GM18499 (cell line): ENCODE data around the gene CATSPER4.
"Not testable (repeated sequence)": the region's sequence is repeated elsewhere in the genome, so short reads cannot be mapped to it uniquely, and the experiment has no call there.

Experiments used
- ATAC-seq: cut with Tn5 transposase; IDR thresholded peaks from one replicate; pipeline ENCODE4 v1.9.1; 2021; ENCODE audit warnings: moderate number of reproducible peaks; ENCODE audit not compliant: insufficient read depth, unreplicated experiment

The CATSPER4 gene

DNA sequence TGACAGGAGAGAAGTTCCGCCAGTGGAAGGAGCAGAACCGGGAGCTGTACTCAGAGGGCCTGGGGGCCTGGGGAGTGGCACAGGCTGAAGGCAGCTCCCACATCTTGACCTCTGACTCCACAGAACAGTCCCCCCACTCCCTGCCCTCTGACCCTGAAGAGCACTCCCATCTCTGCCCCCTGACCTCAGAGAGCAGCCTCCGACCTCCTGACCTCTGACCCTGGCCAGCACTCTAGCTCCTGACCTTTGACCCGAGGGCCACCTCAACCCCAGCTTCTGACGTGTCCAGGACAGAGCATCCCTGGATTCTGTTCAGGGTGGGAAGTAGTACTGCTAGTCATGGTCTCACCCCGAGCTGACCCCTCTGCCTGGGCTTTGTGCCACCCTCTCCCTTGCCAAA is 1.1 kb upstream of the CATSPER4 start:
- ATAC-seq = no peak

DNA sequence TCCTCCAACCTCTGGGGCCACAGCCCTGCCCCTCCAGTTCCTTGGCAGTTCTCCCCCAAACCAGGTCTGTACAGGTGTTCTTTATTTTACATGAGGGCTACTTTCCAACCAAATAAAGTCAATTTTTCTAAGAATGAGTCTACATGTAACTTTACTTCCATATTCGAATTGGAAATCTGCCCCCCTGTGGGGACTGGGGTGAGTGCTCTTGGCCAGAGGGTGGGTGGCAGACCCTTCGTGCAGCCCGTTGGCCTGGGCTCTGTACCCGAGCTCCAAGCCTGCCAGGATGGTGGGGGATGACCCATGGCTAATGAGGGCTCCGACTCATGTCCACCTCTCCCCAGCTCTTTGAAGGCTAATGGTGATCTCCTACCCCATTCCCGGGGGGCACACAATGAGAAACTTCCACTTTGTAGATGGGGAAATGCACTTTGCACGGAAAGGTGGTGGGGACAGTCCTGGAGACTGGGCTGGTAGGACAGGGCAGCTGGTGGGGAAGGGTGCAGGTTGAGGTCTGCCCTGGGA is 589 bp upstream of the CATSPER4 start:
- no peak for ATAC-seq

DNA sequence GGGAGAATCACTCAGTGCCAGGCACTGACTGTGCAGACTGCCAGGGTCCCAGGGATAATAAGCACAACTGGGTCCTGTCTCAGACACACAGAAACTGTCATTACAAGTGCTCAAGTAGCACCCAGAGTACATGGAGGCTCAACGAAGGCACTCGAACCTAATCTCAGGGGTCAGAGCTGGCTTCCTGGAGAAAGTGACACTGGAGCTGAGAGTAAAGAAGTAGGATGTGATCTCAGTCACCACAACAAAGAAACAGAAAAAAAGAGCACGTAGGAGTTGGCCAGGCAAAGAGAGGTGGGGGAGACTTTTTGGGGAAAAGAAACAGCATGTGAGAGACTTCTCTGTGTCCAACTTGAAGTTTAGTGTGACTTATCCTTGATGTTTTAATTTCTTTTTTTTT is 1.3 kb downstream of the CATSPER4 start:
- no peak for ATAC-seq

DNA sequence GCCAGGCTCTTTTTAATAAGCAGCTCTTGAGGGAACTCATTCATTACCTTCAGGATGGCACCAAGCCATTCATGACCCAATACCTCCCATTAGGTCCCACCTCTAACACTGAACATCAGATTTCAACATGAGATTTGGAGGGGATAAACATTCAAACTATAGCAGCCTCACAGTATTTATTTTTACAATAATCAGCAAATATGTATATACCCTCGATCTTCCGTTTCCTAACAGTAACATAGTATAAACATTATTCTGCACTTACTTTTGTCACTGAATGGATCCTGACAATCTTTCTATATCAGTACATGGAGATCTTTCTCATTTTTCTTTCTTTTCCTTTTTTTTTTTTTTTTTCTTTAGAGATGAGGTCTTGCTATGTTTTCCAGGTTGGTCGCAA is 5.4 kb downstream of the CATSPER4 start:
- ATAC-seq = no peak

DNA sequence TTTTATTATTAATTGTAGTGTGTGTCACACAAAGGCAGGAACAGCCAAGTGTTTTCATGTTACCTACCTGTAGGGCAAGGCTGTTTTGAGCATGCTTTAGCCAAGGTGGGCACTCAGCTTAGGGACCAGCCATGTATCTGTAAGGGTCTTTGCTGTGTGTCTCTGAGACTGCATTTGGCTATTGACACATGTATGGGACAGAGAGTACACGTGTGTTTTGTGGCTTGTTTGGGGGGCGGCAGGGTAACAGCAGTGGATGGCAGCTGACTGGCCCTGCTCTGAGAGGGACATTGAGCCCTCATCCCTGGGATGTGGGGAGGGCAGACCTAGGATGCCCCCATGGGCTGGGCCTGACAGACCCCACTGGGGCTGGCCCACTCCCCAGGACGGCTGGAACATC is 6.9 kb downstream of the CATSPER4 start:
- no peak for ATAC-seq

DNA sequence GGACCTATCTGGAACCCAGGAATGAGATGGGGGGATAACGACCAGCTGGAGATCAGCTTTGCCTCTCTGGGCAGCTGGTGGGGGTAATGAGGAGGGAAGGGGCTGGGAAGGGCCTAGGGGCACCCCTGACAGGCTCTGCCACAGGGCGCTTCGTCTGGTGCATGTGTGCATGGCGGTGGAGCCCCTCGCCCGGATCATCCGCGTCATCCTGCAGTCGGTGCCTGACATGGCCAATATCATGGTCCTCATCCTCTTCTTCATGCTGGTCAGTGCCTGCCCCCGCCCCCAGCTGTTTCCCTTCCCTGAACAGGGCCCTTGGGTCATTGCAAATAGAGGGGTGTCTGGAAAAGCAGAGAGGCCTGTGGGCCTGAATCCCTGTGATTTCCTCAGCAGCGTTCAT is 7.4 kb downstream of the CATSPER4 start:
- ATAC-seq = no peak

DNA sequence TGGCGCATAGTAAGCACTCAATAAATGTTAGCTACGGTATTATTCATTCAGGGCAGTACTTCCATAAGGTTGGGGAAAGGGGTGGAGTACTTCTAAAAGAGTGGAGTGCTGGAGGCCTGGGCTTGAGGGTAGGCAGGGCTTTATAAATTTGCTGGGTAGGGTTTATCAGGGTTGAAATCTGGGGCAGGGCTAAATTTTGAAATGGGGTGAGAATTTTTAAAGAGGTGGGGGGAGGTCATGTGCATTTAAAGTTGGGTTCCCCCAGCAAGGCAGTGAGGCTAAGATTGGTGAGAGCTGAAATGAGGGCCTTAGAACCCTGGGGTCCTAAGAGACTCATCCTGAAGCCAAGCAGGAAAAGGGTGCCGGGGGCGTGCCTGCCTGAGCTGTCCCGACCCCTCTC is 10.0 kb downstream of the CATSPER4 start:
- no peak for ATAC-seq

DNA sequence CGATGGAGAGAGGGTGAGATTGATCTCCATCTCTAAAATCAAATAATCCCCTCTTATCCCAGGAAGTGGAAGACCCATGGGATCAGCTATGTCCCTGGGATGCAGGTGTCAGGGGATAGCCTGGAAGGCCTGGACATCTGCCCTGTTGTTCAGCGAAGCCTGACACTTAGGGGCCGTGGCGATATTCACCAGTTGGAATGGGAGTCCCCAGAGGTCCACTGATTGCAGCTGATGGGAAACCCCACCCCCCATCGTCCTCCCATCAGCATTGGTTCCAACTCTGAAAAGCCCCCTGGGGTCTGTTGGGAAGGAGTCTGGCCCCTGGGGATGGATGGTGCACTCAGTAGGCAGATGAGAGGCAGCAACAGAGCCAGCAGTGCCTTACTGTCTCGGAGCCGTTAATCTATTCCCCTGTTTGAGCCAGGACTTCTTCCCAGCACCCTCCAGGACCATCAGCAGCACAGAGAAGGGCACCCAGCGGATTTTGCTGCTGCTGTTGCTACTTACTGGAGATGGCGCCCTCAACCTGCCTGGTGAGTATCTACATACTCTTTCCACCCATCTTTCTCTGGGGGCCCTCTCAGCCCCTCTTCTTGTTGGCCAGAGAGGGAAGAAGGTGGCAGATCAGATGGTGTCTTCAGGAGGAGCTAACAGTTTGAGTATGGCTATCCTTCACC is 13.4 kb downstream of the CATSPER4 start:
- ATAC-seq = no peak

DNA sequence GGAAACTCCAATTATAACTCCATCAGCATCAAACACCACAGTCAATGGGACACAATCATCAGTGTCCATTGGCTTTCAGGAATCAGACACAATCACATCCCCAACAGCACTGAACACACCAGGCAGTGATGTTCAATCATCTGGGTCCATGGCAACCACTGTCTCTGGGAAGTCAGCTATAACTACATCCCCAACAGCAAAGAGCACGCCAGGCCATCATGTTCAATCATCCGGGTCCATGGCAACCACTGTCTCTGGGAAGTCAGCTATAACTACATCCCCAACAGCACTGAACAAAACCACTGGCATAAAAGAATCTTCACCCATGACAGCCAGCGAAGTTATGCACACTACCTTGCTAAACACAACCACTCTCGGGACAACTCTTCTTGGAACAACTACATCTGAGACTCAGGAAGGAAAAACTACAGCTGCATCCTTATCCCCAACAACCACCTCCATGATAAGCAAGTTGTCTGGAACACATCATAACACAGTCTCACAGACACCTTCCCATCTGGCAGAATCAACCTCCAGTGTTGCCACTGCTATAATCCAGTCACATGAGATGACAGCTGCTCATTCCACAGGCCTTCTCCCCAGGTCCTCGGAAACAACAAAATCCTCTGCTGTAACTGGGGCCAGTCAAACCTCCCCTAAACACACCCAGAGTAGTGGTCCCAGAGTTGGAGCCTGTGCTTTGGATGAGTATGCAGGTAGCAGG is 19.9 kb downstream of the CATSPER4 start:
- no peak for ATAC-seq

DNA sequence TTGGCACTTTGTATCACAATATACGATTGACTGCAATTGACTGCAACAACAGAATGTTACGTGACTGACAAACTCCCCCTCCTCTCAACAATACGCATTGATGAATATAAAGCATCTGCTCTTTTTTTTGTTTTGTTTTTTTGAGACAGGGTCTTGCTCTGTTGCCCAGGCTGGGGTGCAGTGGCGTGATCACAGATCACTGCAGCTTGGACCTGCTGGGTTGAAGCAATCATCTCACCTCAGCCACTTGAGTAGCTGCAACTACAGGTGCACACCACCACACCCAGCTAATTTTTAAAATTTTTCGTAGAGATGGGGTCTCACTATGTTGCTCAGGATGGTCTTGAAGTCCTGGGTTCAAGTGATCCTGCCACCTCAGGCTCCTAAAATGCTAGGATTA is 22.3 kb downstream of the CATSPER4 start:
- ATAC-seq = no peak

DNA sequence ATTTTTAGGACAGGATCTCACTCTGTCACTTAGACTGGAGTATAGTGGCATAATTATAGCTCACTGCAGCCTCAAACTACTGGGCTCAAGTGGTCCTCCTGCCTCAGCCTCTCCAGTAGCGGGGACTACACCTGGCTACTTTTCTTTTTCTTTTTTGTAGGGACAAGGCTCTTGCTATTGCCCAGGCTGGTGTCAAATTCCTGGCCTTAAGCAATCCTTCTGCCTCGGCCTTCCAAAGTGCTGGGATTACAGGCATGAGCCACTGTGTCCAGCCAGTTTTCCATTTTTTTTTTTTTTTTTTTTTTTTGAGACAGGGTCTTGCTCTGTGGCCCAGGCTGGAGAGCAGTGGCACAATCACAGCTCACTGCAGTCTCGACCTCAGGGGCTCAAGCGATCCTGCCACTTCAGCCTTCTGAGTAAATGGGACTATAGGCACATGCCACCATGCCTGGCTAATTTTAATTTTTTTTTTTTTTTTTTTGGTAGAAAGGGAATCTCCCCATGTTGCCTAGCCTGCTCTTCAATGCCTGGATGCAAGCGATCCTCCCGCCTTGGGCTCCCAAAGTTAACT is 23.0 kb downstream of the CATSPER4 start:
- no peak for ATAC-seq

DNA sequence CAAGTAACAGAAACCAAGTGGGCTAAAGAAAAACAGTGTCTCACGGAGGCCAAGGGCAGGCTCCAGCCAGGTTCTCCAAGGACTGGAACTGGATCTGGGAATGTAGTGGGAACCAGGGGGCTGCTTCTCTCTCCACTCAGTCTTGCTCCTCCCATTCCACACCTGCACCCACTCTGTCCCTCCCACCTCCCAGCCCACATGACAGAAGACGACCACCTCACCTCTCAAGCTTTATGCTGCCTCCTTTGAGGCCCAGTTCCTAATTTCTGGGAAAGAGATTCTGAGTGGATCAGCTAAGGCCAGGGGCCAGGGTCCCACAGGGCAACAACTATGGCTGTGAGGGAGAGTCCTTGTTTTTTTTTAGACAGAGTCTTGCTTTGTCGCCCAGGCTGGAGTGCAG is 24.8 kb downstream of the CATSPER4 start:
- ATAC-seq = no peak

DNA sequence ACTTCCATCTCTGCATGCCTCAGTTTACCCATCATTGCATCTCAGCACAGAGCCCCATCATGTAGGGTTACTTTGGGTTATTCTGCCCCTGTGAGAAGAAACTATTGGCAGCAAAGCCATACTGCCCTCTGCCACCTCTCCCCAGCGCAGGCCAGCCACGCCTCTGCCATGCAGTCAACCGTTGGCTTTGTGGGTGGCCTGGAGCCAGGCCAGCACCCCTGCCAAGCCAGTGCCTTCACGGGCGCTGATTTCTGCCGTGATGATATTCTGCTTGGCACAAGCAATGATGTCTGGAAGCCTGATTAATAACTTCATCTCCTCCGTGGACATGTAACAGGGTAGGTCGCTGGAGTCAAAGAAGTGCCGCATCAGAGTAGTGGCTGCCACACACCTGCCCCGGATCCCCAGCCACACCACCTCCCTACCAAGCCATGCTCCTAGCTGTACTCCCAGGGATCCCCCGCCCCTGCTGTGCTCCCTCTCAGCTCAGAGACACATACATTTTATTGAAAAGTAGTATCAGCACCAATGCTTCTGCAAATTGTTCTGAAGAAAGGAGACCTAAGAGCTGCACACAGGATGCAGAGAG is 28.6 kb downstream of the CATSPER4 start:
- ATAC-seq = no peak

DNA sequence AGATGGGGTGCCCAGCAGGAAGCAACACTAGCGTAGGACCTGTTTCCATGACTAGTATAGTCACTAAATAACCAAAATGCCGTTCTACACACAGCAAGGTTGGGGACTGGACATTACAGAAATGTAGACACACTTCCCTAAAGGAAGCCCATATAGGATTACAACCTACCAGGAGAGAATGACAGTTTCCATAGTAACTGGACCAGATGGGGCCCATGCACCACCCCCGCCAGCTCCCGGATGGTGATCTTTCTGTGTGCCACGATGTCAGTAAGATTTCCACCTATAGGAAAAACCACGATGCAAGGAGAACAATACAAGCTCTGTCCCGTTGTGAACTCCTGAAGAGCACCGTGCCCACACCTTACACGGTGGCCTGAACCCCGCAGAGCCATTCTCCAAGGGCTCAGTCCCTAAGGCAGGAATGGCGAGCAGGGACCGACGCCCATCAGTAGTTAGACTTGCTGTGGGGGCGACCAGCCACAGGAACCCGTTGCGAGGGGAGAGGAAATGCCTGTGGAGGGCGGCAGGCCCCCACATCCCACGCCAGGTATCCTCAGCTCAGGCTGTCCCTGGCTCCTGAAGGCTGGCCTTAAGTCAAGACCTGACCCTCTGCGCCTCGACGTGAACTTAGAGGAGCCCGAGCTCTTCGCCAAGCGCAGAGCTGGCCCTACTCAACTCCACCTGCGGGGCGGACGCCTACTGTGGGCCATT is 30.0 kb downstream of the CATSPER4 start:
- no peak for ATAC-seq

DNA sequence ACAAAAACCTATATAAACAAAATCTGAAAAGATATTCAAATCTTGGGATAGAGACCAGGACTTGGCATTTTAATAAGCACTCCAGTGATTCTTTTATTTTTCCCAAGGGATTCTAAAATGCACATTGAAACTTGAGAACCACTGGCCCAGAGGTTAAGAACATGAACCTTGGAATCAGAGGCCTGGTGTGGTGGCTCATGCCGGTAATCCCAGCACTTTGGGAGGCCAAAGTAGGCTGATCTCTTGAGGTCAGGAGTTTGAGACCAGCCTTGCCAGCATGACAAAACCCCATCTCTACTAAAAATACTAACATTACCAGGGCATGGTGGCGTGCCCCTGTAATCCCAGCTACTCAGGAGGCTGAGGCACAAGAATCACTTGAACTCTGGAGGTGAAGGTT is 30.7 kb downstream of the CATSPER4 start:
- ATAC-seq = no peak

DNA sequence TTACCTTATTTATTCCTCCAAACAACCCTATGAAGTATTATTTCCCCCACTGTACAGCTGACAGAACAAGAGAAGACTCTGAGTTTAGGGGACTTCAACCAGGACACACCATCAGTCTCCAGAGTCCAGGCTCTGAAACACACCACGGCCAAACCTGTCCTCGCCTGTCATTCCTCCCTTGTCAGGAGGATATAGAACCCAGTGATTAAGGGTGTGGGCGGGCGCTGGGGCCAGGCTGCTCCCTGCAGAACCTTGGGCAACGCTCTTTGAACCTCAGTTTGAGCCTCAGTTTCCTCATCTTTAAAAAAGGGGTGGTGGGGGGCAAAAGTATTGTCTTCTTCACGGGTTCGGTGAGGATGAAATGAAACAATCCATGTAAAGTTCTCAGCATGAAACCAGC is 34.2 kb downstream of the CATSPER4 start:
- no peak for ATAC-seq

DNA sequence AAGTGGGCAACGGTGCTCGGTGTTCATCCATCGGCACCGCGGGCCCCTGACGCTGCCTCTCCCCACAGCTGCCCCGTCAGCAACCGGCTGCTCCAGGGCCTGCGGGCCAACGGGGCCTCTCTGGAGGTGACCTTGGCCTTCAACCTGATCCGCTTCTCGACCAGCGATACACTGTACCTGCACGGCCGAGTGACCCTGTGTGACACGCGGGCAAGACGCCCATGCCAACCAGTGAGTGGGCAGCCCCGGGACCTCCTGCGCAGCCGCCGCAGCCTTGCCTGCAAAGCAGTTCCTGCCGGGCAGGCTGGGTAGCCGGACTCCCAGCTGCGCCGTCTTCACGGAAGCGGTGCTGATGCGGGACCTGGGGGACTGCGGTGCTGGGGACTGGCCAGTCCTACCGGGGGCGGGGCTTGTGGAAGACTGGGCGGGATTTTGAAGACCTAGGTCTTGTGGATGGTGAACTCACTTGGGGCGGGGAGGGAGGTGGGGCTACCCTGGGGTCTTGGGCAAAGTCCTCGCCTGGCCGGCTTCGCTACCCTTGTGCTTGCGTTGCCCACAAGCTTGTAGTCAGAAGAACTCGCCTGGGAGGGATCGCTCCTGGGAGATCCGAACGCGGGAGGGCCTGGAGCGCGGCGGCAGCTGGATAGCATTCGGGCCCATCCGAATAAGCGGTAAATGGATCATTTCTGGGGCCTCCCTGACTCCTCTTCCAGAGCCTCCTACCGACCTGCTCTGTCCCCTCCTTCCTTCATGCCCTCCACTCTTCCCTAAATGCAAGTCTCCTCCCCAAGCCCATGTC is 34.8 kb downstream of the CATSPER4 start:
- no peak for ATAC-seq

DNA sequence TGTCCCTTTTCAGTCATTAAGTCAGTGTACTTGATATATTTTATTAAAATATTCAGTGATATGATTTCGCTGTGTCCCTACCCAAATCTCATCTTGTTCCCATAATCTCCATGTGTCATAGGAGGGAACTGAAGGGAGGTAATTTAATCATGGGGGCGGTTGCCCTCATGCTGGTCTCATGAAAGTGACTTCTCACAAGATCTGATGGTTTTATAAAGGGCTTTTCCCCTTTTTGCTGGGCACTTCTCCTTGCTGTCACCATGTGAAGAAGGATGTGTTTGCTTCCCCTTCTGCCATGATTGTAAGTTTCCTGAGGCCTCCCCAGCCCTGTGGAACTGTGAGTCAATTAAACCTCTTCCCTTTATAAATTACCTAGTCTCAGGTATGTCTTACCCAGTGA is 40.3 kb downstream of the CATSPER4 start:
- ATAC-seq = not testable (repeated sequence)

DNA sequence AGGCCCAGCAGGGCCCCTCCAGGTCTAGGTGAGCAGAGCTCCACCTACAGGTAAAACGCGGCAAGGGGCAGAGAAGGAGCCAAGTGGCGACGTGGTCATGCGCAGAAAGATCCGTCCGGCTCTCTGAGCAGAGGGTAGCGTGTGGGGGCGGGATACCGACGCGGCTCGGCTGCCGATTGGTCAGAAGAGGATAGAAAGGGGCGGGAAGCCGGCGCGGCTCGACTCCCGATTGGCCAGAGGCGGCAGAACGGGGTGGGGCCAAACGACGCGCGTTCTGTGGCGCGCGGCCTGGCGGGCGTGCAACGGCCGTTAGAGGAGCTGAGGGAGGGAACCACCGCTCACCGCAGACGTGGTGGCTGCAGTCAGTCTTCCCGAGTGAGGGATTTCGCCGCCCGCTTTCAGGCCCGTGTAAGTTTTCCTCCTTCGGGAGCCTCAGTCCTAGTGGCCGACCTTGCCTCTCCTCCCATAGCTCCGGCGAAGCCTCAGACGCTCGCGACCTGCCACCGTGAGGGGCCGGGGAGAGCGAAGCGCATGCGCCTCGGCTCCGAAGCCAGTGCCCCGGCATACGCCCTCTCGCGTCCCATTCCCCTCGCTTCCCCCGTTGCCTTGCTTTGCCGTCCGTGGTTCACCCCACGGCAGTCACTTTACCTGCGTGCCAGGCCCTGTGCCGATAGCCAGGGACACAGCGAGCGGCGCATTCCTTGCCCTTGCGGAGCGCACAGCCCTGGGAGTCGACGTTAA is 43.7 kb downstream of the CATSPER4 start, which contains the start of gene CEP85:
Gene CEP85 (plus strand): TSS at position 298 of the 741 bp plus-strand sequence. CDS start 5,584 bp downstream, outside the sequence.
- peak; percentile 87 for ATAC-seq
